ENCODE measurements around the gene FUS. TPM values are rescaled to one million over a fixed set of nuclear protein-coding genes. Genes with fewer than 3 reads are reported as not detected.

FUS gene
- total and polyA plus RNA-seq, 9 of the 15 experiments (the other 6 are each of a cell fraction or from before 2014, with no cell fraction given): 43.9 to 575 (median 87.2) TPM

DNA sequence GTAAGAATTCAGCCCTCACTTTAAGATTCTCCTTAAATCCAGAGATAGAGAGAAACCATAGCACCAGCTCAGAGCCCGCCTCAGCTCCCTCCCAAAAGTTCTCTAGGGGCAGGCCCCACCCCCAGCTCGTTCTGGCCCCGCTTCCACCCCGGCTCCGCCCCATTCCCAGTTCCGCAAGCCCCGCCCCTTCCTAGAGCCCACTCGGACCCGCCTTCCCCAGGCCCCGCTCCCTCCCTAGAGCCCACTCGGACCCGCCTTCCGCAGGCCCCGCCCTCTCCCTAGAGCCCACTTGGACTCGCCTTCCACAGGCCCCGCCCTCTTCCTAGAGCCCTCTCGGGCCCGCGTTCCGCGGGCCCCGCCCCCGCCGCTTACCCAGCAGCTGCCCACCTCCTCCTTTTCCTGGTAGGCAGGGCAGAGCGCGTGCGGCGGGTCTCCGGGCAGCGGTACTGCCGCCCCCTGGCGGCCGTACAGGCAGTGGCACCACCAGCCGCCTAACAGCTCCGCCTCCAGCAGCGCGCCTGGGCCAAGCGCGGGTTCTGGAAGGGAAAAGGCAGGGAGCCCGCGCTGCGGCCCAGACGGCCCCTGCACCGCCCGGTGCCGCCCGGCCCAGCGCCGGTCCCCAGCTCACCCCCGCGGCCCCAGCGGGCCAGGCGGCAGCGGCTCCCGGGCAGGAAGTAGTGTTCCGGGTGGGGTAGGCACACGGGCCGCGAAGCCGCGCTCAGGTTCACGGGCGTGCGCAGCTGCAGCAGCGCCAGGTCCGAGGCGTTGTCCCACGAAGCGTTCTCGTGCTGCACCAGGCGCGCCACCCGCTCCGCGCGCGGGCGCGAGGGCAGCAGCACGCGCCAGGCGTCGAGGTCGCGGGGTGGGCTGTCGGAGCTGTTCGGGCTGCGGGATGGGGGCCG is 37.6 kb upstream of the FUS start (continued):
- no peak for TF ChIP-seq ZNF766 (CRISPR knock-in tag; conservative IDR thresholded peaks at IDR 0.05)
- TF ChIP-seq CXXC5 (CRISPR knock-in tag; IDR thresholded peaks at IDR 0.05): peak; percentile 88
- no peak for TF ChIP-seq STAT5B (CRISPR knock-in tag; IDR thresholded peaks at IDR 0.05)
- TF ChIP-seq, protein P1, sequence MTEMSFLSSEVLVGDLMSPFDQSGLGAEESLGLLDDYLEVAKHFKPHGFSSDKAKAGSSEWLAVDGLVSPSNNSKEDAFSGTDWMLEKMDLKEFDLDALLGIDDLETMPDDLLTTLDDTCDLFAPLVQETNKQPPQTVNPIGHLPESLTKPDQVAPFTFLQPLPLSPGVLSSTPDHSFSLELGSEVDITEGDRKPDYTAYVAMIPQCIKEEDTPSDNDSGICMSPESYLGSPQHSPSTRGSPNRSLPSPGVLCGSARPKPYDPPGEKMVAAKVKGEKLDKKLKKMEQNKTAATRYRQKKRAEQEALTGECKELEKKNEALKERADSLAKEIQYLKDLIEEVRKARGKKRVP (CRISPR knock-in tag; IDR thresholded peaks at IDR 0.05): no peak
- TF ChIP-seq PPARD (CRISPR knock-in tag; IDR thresholded peaks at IDR 0.05): no peak
- TF ChIP-seq MEF2D (tag; conservative IDR thresholded peaks at IDR 0.05; ENCODE audit: low read depth): no peak
- no peak for TF ChIP-seq SIRT6 (IDR thresholded peaks at IDR 0.05; ENCODE audit: low read depth, low read length)
- TF ChIP-seq, protein P2, sequence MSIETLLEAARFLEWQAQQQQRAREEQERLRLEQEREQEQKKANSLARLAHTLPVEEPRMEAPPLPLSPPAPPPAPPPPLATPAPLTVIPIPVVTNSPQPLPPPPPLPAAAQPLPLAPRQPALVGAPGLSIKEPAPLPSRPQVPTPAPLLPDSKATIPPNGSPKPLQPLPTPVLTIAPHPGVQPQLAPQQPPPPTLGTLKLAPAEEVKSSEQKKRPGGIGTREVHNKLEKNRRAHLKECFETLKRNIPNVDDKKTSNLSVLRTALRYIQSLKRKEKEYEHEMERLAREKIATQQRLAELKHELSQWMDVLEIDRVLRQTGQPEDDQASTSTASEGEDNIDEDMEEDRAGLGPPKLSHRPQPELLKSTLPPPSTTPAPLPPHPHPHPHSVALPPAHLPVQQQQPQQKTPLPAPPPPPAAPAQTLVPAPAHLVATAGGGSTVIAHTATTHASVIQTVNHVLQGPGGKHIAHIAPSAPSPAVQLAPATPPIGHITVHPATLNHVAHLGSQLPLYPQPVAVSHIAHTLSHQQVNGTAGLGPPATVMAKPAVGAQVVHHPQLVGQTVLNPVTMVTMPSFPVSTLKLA (conservative IDR thresholded peaks at IDR 0.05): peak; percentile 87 to 94
- TF ChIP-seq ZNF695 (CRISPR knock-in tag; IDR thresholded peaks at IDR 0.05): no peak
- TF ChIP-seq, protein P3, sequence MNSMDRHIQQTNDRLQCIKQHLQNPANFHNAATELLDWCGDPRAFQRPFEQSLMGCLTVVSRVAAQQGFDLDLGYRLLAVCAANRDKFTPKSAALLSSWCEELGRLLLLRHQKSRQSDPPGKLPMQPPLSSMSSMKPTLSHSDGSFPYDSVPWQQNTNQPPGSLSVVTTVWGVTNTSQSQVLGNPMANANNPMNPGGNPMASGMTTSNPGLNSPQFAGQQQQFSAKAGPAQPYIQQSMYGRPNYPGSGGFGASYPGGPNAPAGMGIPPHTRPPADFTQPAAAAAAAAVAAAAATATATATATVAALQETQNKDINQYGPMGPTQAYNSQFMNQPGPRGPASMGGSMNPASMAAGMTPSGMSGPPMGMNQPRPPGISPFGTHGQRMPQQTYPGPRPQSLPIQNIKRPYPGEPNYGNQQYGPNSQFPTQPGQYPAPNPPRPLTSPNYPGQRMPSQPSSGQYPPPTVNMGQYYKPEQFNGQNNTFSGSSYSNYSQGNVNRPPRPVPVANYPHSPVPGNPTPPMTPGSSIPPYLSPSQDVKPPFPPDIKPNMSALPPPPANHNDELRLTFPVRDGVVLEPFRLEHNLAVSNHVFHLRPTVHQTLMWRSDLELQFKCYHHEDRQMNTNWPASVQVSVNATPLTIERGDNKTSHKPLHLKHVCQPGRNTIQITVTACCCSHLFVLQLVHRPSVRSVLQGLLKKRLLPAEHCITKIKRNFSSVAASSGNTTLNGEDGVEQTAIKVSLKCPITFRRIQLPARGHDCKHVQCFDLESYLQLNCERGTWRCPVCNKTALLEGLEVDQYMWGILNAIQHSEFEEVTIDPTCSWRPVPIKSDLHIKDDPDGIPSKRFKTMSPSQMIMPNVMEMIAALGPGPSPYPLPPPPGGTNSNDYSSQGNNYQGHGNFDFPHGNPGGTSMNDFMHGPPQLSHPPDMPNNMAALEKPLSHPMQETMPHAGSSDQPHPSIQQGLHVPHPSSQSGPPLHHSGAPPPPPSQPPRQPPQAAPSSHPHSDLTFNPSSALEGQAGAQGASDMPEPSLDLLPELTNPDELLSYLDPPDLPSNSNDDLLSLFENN (IDR thresholded peaks at IDR 0.05; ENCODE audit: low read depth in 2 of 2, low read length in 2 of 2): no peak
- peak; percentile 65 for TF ChIP-seq POLR2A (conservative IDR thresholded peaks at IDR 0.05)
- TF ChIP-seq NBN (IDR thresholded peaks at IDR 0.05; ENCODE audit: low read depth): no peak
- TF ChIP-seq, protein P4, sequence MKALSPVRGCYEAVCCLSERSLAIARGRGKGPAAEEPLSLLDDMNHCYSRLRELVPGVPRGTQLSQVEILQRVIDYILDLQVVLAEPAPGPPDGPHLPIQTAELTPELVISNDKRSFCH (CRISPR knock-in tag; IDR thresholded peaks at IDR 0.05): no peak
- TF ChIP-seq, protein P4 (tag; IDR thresholded peaks at IDR 0.05): peak; percentile 75
- TF ChIP-seq RBM25 (IDR thresholded peaks at IDR 0.05; ENCODE audit: low read depth, low read length, severe bottlenecking): no peak
- no peak for TF ChIP-seq MTA2 (IDR thresholded peaks at IDR 0.05; ENCODE audit: low read depth)
- TF ChIP-seq FOXA3 (CRISPR knock-in tag; conservative IDR thresholded peaks at IDR 0.05 in 1 of 2, IDR thresholded peaks at IDR 0.05 in 1 of 2): no peak
- TF ChIP-seq ATF3 (IDR thresholded peaks at IDR 0.05): no peak
- no peak for TF ChIP-seq ATF3 (CRISPR knock-in tag; conservative IDR thresholded peaks at IDR 0.05)
- no peak for TF ChIP-seq MIER1 (IDR thresholded peaks at IDR 0.05; ENCODE audit: low read depth)
- no peak for TF ChIP-seq ZBTB1 (CRISPR knock-in tag; IDR thresholded peaks at IDR 0.05; ENCODE audit: borderline replicate concordance, low read depth)
